Measurements from ENCODE around the gene ELMO1. TPM values are rescaled to one million over a fixed set of nuclear protein-coding genes. Genes with fewer than 3 reads are reported as not detected.

Gene ELMO1
- total RNA-seq, 1 experiment from 2014 or later, result 7.8 TPM

DNA sequence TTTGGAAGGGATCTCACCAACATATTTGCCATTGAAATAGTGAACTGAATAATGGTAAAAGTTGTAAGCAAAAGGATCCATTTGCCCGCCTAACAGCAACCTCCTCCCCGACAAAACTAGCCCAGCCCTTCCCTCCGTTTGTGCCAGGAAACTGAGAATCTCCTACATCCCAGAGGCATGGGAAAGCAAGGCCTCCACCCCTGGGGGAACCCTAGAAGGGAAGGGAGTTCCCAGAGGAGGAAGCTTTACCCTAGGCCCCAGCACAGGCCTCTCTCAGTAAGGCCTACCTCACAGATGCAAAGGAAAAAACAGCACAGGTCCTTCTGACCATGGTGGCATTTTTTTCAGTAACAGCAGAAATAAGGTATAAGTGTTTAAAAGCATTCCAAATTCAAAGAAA, 229.7 kb downstream of the ELMO1 start:
- Histone ChIP-seq H3K4me2 (ENCODE audit: insufficient read depth, insufficient read length, low read length) (no peak overlapping the region), H3K9me3 (ENCODE audit: control insufficient read depth, low read depth, low read length) (no peaks in the 10 kb centered on the region), H3K79me2 (ENCODE audit: insufficient read depth, low read length) (no peaks in the 10 kb centered on the region), H2BK120ac (ENCODE audit: low read depth, low read length, poor library complexity, severe bottlenecking) (no peak overlapping the region), H3K56ac (ENCODE audit: insufficient read length, low read depth, low read length) (no peak overlapping the region), H3K27ac (ENCODE audit: insufficient read length, low read depth, low read length) (no peak overlapping the region), H3K23me2 (ENCODE audit: insufficient read length, low read depth, low read length, poor library complexity, severe bottlenecking) (no peaks in the 10 kb centered on the region), H3K14ac (ENCODE audit: insufficient read depth, low read length) (no peak overlapping the region), H3K9ac (ENCODE audit: extremely low read depth, insufficient read length, low read length) (no peak overlapping the region), H2AK5ac (ENCODE audit: insufficient read length, low read length) (no peak overlapping the region), H2BK5ac (ENCODE audit: insufficient read length, low read length) (no peak overlapping the region), H3K18ac (ENCODE audit: insufficient read length, low read depth, low read length) (no peak overlapping the region), H3K4me1 (ENCODE audit: insufficient read depth, low read length) (peaks cover 9% of the 10 kb centered on the region; the same call in 1 of the 2 replicates), H4K20me1 (ENCODE audit: control insufficient read depth, insufficient read depth, insufficient read length) (no peaks in the 10 kb centered on the region), H3K79me1 (ENCODE audit: insufficient read depth, low read depth, low read length, poor library complexity, severe bottlenecking) (no peaks in the 10 kb centered on the region), H3K23ac (ENCODE audit: insufficient read length, low read depth, low read length) (no peak overlapping the region), H4K8ac (replicated peaks; ENCODE audit: insufficient read length, low read depth, low read length) (no peak overlapping the region), H3K4ac (ENCODE audit: low read depth, low read length) (no peak overlapping the region), H4K91ac (ENCODE audit: insufficient read length, low read depth, low read length) (no peak overlapping the region), H4K5ac (ENCODE audit: insufficient read length, low read depth, low read length) (no peak overlapping the region), H3K27me3 (ENCODE audit: insufficient read depth, low read length) (no peaks in the 10 kb centered on the region), H3T11ph (ENCODE audit: low read length) (no peak overlapping the region), H2BK12ac (ENCODE audit: insufficient read length, low read depth, low read length) (no peak overlapping the region), H2BK20ac (ENCODE audit: low read depth, low read length, poor library complexity, severe bottlenecking) (no peak overlapping the region), H2BK15ac (ENCODE audit: low read depth, low read length) (no peak overlapping the region), H2AFZ (ENCODE audit: low read length) (no peak overlapping the region)
- peaks cover 35 to 36% of the 10 kb centered on the region in 2 experiments for H3K4me1 Mint-ChIP-seq
- no peaks in the 10 kb centered on the region for H3K27me3 Mint-ChIP-seq (ENCODE audit: low read depth)
- H3K36me3 Mint-ChIP-seq (ENCODE audit: insufficient read depth in 1 of 3, low read depth in 3 of 3), result peaks cover 0 to 5% (median 0%) of the 10 kb centered on the region in 3 experiments; a peak in 1 of 7 replicates
- peak; percentile 35 for DNase-seq
- WGBS (ENCODE audit: extremely low coverage, insufficient read length, low lambda C conversion rate), result no CpG with 5 or more reads among the region's 3 CpGs
- TF ChIP-seq, protein P1, sequence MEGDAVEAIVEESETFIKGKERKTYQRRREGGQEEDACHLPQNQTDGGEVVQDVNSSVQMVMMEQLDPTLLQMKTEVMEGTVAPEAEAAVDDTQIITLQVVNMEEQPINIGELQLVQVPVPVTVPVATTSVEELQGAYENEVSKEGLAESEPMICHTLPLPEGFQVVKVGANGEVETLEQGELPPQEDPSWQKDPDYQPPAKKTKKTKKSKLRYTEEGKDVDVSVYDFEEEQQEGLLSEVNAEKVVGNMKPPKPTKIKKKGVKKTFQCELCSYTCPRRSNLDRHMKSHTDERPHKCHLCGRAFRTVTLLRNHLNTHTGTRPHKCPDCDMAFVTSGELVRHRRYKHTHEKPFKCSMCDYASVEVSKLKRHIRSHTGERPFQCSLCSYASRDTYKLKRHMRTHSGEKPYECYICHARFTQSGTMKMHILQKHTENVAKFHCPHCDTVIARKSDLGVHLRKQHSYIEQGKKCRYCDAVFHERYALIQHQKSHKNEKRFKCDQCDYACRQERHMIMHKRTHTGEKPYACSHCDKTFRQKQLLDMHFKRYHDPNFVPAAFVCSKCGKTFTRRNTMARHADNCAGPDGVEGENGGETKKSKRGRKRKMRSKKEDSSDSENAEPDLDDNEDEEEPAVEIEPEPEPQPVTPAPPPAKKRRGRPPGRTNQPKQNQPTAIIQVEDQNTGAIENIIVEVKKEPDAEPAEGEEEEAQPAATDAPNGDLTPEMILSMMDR (conservative IDR thresholded peaks at IDR 0.05), result no peak
- H3K9me3 Mint-ChIP-seq, result no peaks in the 10 kb centered on the region
- peak overlapping the region; percentile 78 to 93 (median 91); a peak in 5 of 7 replicates for H3K27ac Mint-ChIP-seq
- H3K4me3 Mint-ChIP-seq, result no peak overlapping the region
